CD14-positive monocyte (primary cell): ENCODE measurements around the gene PNPLA4. TPM values are rescaled to one million over a fixed set of nuclear protein-coding genes. Genes with fewer than 3 reads are reported as not detected.

Experiments used
- DNase-seq, 3 donors: peaks; one replicate each; pipeline ENCODE4 v3.0.0-alpha.2; 2011 to 2022
- H2AFZ ChIP-seq: 2 replicates; pipeline ENCODE4 v1.6.0; 2012; ENCODE audit warnings: mild to moderate bottlenecking, low read depth, low read length, inconsistent platforms; ENCODE audit not compliant: insufficient read depth, poor library complexity, severe bottlenecking
- H3K27ac ChIP-seq, 2 donors: 1 replicate in 1 of 2; 2 replicates in 1 of 2; pipeline ENCODE4 v1.5.1; 2012 to 2013; ENCODE audit warnings: low read length in 2 of 2, control low read depth in 1 of 2, inconsistent platforms in 1 of 2, low read depth in 1 of 2, mild to moderate bottlenecking in 1 of 2
- H3K27me3 ChIP-seq, 2 donors: one replicate each; pipeline versions ENCODE4 v1.6.0 to v1.6.1; 2011 to 2013; ENCODE audit warnings: low read length in 2 of 2; ENCODE audit not compliant: control insufficient read depth in 2 of 2, insufficient read depth in 2 of 2
- H3K36me3 ChIP-seq, 2 donors: replicated peaks in 1 of 2; 1 replicate in 1 of 2; 2 replicates in 1 of 2; pipeline versions ENCODE4 v1.5.1 to v1.6.1; 2012 to 2013; ENCODE audit warnings: low read length in 2 of 2, control low read depth in 1 of 2, inconsistent platforms in 1 of 2, mild to moderate bottlenecking in 1 of 2; ENCODE audit not compliant: insufficient read depth in 2 of 2, control insufficient read depth in 1 of 2
- H3K4me1 ChIP-seq, 2 donors: 1 replicate in 1 of 2; 2 replicates in 1 of 2; pipeline versions ENCODE4 v1.5.1 to v1.6.1; 2012 to 2013; ENCODE audit warnings: low read length in 2 of 2, control low read depth in 1 of 2, inconsistent platforms in 1 of 2, mild to moderate bottlenecking in 1 of 2, moderate library complexity in 1 of 2; ENCODE audit not compliant: insufficient read depth in 2 of 2, control insufficient read depth in 1 of 2
- H3K4me2 ChIP-seq: replicated peaks from 2 replicates; pipeline ENCODE3; 2012; ENCODE audit warnings: low read length, moderate library complexity, mild to moderate bottlenecking; ENCODE audit not compliant: poor library complexity, severe bottlenecking; ENCODE audit errors: extremely low read depth
- H3K4me3 ChIP-seq, 3 experiments: fragments of 200-600 bp in 1 of 3; sonication (generic) in 1 of 3; replicated peaks in 1 of 3; 1 replicate in 2 of 3; 2 replicates in 1 of 3; pipeline ENCODE4 v1.5.1; 2011 to 2013; ENCODE audit warnings: low read length in 3 of 3, mild to moderate bottlenecking in 3 of 3, control low read depth in 2 of 3, low read depth in 2 of 3, inconsistent platforms in 1 of 3, moderate library complexity in 1 of 3
- H3K79me2 ChIP-seq: 2 replicates; pipeline ENCODE4 v1.6.0; 2012; ENCODE audit warnings: mild to moderate bottlenecking, control low read depth, inconsistent platforms, low read length, moderate library complexity; ENCODE audit not compliant: insufficient read depth
- H3K9ac ChIP-seq: 2 replicates; pipeline ENCODE4 v1.6.0; 2017; ENCODE audit warnings: low read length, mild to moderate bottlenecking; ENCODE audit not compliant: insufficient read depth, poor library complexity, severe bottlenecking
- H3K9me3 ChIP-seq, 2 donors: replicated peaks in 1 of 2; 1 replicate in 1 of 2; 2 replicates in 1 of 2; pipeline versions ENCODE4 v1.5.1 to v1.6.1; 2012 to 2013; ENCODE audit warnings: low read length in 2 of 2, control low read depth in 1 of 2; ENCODE audit not compliant: control insufficient read depth in 1 of 2, insufficient read depth in 1 of 2
- H4K20me1 ChIP-seq: 2 replicates; pipeline ENCODE4 v1.6.0; 2012; ENCODE audit warnings: mild to moderate bottlenecking, low read length, control low read depth, moderate library complexity; ENCODE audit not compliant: insufficient read depth
- H3K27ac Mint-ChIP-seq, 7 donors: one replicate each; pipeline ENCODE4 v1.8.0; 2020; ENCODE audit warnings: mild to moderate bottlenecking in 7 of 7, mixed read lengths in 7 of 7, moderate library complexity in 6 of 7, inconsistent platforms in 2 of 7
- H3K27me3 Mint-ChIP-seq, 3 donors: one replicate each; pipeline ENCODE4 v1.8.0; 2021 to 2022; ENCODE audit warnings: low read depth in 3 of 3, mild to moderate bottlenecking in 3 of 3, mixed read lengths in 3 of 3, moderate library complexity in 3 of 3, inconsistent platforms in 1 of 3
- H3K36me3 Mint-ChIP-seq, 2 donors: one replicate each; pipeline ENCODE4 v1.8.0; 2020; ENCODE audit warnings: mixed read lengths in 2 of 2, inconsistent platforms in 1 of 2, mild to moderate bottlenecking in 1 of 2
- H3K4me1 Mint-ChIP-seq: one replicate; pipeline ENCODE4 v1.8.0; 2020; ENCODE audit warnings: mild to moderate bottlenecking, mixed read lengths
- H3K4me3 Mint-ChIP-seq, 2 donors: one replicate each; pipeline ENCODE4 v1.8.0; 2020; ENCODE audit warnings: mild to moderate bottlenecking in 2 of 2, mixed read lengths in 2 of 2, moderate library complexity in 1 of 2
- H3K9me3 Mint-ChIP-seq, 7 donors: one replicate each; pipeline ENCODE4 v1.8.0; 2020 to 2022; ENCODE audit warnings: mixed read lengths in 7 of 7, mild to moderate bottlenecking in 6 of 7, moderate library complexity in 6 of 7, inconsistent platforms in 2 of 7
- CTCF ChIP-seq: fragments of 200-600 bp; IDR thresholded peaks from one replicate; pipeline ENCODE4 v1.8.0; 2022; ENCODE audit warnings: antibody characterized with exemption, mild to moderate bottlenecking
- WGBS: methylation state at CpG from one replicate; pipeline ENCODE4 v1.1.5; 2013; ENCODE audit warnings: missing lambda C conversion rate; ENCODE audit not compliant: insufficient coverage; 5-methylcytosine and 5-hydroxymethylcytosine counted together
- intact Hi-C, 2 donors: fragments of 100-400 bp; cut with micrococcal nuclease; formaldehyde crosslinking; loops; one replicate each; pipeline versions ENCODE4 v1.15.0 to v1.15.1; 2023
- polyA plus RNA-seq, 3 donors: library from polyadenylated mRNA; depleted of rRNA in 1 of 3; unstranded in 2 of 3; stranded (reverse) in 1 of 3; fragments of 300-500 nt in 2 of 3; fragments of >200 nt in 1 of 3; fragmentation: Illumina TruSeq in 2 of 3; gene quantifications; 1 replicate in 2 of 3; 2 replicates in 1 of 3; pipeline ENCODE4 v1.2.3, GENCODE V29; 2012 to 2021

PNPLA4 gene
- polyA plus RNA-seq, 3 donors: 7.1 to 21.5 (median 14.4) TPM

- Histone ChIP-seq H3K9ac (peak overlapping the region; percentile 71), H3K9me3 (no peaks in the 10 kb centered on the region), H3K4me3 (peak overlapping the region; percentile 54 to 83 (median 66)), H3K79me2 (no peaks in the 10 kb centered on the region), H3K36me3 (peaks cover 0 to 12% of the 10 kb centered on the region in 2 donors), H2AFZ (peak overlapping the region; percentile 91), H3K4me1 (peaks cover 6 to 7% of the 10 kb centered on the region in 2 donors), H3K27ac (peak overlapping the region; percentile 82 to 85), H4K20me1 (no peaks in the 10 kb centered on the region), H3K27me3 (no peaks in the 10 kb centered on the region), H3K4me2 (peak overlapping the region; percentile 85)
- peak overlapping the region; percentile 79 to 96 (median 94) for H3K27ac Mint-ChIP-seq
- 0% methylated on average over 8 of the region's 20 CpGs for WGBS
- intact Hi-C loops: no loop called here
- H3K9me3 Mint-ChIP-seq: peaks cover 0 to 11% (median 5%) of the 10 kb centered on the region in 7 donors
- peaks cover 14% of the 10 kb centered on the region for H3K4me1 Mint-ChIP-seq
- peaks cover 3 to 6% of the 10 kb centered on the region in 2 donors for H3K36me3 Mint-ChIP-seq
- H3K4me3 Mint-ChIP-seq: peak overlapping the region; percentile 83 to 89
- peak in 2 of 3 donors; percentile 26 to 69 for DNase-seq
- H3K27me3 Mint-ChIP-seq: peaks cover 0 to 5% (median 0%) of the 10 kb centered on the region in 3 donors
- TF ChIP-seq CTCF: no peak
Observed at GRCh38 chrX:7926914-7927258, 327 bp downstream of the PNPLA4 start.

GRCh38 chrX:7926501-7926900 lies 712 bp downstream of the PNPLA4 start:
- peak overlapping the region; percentile 85 for H3K4me2 ChIP-seq
- peak overlapping the region; percentile 54 to 83 (median 66) for H3K4me3 ChIP-seq
- H3K79me2 ChIP-seq: no peaks in the 10 kb centered on the region
- no peak for DNase-seq
- H3K27me3 Mint-ChIP-seq: peaks cover 0 to 5% (median 0%) of the 10 kb centered on the region in 3 donors
- intact Hi-C loops: no loop called here
- peaks cover 3 to 8% of the 10 kb centered on the region in 2 donors for H3K36me3 Mint-ChIP-seq
- no peaks in the 10 kb centered on the region for H4K20me1 ChIP-seq
- H3K27me3 ChIP-seq: no peaks in the 10 kb centered on the region
- no peak for TF ChIP-seq CTCF
- H3K27ac ChIP-seq: peak overlapping the region; percentile 82 to 85
- peak overlapping the region; percentile 71 for H3K9ac ChIP-seq
- 100% methylated on average over 1 of the region's 5 CpGs for WGBS
- H3K4me1 Mint-ChIP-seq: peaks cover 14% of the 10 kb centered on the region
- peaks cover 0 to 16% of the 10 kb centered on the region in 2 donors for H3K36me3 ChIP-seq
- H3K4me3 Mint-ChIP-seq: peak overlapping the region; percentile 83 to 89
- peak overlapping the region; percentile 91 for H2AFZ ChIP-seq
- H3K27ac Mint-ChIP-seq: peak overlapping the region in 4 of 7 donors; percentile 76 to 96 (median 86)
- H3K9me3 ChIP-seq: no peaks in the 10 kb centered on the region
- H3K4me1 ChIP-seq: peaks cover 6 to 7% of the 10 kb centered on the region in 2 donors
- H3K9me3 Mint-ChIP-seq: peaks cover 0 to 11% (median 5%) of the 10 kb centered on the region in 7 donors
